Right lobe of liver (tissue), 4 donors: ENCODE data around the gene GORASP2.

Experiments
- POLR2A ChIP-seq: fragments of 450-650 bp; IDR thresholded peaks from one replicate; pipeline ENCODE4 v1.6.1; 2017; ENCODE audit warnings: antibody characterized with exemption, mild to moderate bottlenecking
- TF ChIP-seq, protein P1 (sequence below), 4 donors: fragments of 200-600 bp in 3 of 4; fragments of 450-650 bp in 1 of 4; IDR thresholded peaks; one replicate each; pipeline versions ENCODE4 v1.5.1 to v1.8.0; 2016 to 2022; ENCODE audit warnings: antibody characterized with exemption in 4 of 4, mild to moderate bottlenecking in 2 of 4
- donor health status: DM: no; HTN: no; CAD: no.
- donor health status: DM: no; HTN: no; CAD: no.
- donor health status: DM: no; HTN: yes; CAD: no.

- TF ChIP-seq, protein P1, sequence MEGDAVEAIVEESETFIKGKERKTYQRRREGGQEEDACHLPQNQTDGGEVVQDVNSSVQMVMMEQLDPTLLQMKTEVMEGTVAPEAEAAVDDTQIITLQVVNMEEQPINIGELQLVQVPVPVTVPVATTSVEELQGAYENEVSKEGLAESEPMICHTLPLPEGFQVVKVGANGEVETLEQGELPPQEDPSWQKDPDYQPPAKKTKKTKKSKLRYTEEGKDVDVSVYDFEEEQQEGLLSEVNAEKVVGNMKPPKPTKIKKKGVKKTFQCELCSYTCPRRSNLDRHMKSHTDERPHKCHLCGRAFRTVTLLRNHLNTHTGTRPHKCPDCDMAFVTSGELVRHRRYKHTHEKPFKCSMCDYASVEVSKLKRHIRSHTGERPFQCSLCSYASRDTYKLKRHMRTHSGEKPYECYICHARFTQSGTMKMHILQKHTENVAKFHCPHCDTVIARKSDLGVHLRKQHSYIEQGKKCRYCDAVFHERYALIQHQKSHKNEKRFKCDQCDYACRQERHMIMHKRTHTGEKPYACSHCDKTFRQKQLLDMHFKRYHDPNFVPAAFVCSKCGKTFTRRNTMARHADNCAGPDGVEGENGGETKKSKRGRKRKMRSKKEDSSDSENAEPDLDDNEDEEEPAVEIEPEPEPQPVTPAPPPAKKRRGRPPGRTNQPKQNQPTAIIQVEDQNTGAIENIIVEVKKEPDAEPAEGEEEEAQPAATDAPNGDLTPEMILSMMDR (IDR thresholded peaks at IDR 0.05): no peak
- TF ChIP-seq POLR2A: no peak
Measured at GRCh38 chr2:170972296-170973224, 43.5 kb downstream of the GORASP2 start.
